NCI-H128 (cell line): Measurements from ENCODE around the gene TRMT2A.

ENCODE experiments used
- DNase-seq: peaks from one replicate; lab custom pipeline; 2025; ENCODE audit not compliant: unreplicated experiment; lab: John Stamatoyannopoulos, UW

The TRMT2A gene

GRCh38 chr22:20149257-20150250, 32.5 kb upstream of the TRMT2A start:
- DNase-seq: no peak

DNA sequence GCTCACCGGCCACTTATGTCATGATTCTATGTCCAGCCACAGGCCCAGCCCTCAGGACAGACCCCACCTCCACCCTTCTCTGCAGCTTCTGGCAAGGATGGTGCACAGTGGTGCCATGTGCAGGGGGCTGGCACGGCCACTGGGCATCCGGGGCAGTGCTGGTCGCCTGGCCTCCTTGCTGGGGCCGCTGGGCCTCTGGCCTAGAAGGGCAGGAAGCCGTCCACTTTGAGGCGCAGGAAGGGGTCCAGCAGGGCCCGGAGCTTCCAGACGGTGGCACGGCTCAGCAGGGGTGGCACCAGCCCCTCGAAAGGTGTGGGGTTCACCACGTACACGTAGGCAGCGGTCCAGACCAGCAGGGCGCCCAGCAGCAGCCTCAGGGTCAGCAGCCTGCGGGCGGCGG, 31.4 kb upstream of the TRMT2A start:
- no peak for DNase-seq

DNA sequence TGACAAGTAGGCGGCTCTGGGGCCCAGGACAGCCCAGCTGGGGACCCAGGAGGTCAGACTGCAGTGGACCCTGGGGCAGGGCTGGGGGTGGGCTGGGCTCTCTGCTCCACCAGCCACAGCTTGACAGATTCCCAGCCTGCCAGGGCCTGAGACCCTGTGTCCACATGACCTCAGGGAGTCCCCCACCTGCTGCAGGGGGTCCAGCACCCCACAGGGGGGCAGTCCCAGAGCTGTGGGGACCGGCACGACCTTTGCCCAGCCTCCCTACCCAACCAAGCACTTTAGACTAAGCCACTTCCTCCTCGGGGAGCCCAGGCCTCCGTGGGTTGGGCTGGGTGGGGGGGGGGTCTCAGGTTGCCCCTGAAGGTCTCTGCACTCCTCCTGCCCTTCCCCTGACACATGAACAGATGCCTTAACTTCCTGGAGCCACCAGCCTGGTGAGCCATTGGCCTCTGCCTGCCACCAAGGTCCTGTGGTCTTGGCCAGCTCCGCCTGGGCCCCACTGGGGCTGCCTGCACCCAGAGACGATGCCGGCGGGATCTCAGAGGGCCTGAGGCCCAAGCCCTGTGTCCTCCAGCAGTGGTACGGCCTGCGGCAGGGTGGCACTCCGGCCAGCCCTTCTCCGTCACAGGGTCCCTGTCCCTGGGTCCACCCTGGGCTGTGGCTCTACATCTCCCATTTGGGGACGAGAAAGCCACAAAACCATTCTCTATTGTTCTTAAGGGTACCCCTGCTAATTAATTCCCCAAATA, 30.4 kb upstream of the TRMT2A start:
- no peak for DNase-seq

DNA sequence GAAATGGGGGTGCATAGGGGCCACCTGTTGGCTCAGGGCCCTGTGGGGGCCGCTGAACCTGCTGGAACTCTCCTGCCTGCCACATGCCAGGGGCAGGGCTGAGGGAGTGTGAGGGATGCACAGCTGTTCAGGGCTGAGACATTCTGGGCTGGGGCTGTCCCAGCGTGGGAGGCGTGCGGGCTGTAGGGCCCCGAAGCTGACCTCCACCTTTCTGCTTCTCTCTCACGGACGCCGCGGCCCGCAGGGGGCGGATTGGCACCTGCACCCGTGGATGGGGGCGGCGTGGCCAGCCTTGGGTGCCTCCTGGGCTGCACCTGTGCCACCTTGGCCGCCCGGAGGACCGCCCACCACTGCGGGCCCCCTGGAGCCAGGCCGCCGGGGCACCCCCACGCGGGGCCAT, 29.8 kb upstream of the TRMT2A start:
- DNase-seq: no peak

- DNase-seq: no peak
Measured at GRCh38 chr22:20145832-20146223, 28.8 kb upstream of the TRMT2A start.

GRCh38 chr22:20145206-20145831, 28.3 kb upstream of the TRMT2A start:
- no peak for DNase-seq

GRCh38 chr22:20143883-20144665, 27.0 kb upstream of the TRMT2A start:
- DNase-seq: no peak

DNA sequence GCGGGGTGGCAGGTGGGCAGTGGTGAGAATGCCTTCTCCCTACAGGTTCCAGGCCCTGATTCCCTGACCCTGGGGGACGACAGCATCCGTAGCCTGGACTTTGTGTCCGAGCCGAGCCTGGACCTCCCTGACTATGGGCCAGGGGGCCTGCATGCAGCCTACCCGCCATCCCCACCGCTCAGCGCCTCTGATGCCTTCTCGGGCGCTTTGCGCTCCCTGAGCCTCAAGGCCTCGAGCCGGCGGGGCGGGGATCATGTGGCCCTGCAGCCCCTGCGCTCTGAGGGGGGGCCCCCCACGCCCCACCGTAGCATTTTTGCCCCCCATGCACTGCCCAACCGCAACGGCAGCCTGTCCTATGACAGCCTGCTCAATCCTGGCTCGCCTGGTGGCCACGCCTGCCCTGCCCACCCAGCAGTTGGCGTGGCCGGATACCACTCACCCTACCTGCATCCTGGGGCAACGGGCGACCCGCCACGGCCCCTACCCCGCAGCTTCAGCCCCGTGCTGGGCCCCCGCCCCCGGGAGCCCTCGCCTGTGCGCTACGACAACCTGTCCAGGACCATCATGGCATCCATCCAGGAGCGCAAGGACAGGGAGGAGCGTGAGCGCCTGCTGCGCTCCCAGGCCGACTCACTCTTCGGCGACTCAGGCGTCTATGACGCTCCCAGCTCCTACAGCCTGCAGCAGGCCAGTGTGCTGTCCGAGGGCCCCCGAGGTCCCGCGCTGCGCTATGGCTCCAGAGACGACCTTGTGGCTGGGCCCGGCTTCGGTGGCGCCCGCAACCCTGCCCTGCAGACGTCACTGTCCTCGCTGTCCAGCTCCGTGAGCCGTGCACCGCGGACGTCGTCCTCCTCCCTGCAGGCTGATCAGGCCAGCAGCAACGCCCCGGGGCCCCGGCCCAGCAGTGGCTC, 25.9 kb upstream of the TRMT2A start:
- DNase-seq: no peak

GRCh38 chr22:20141186-20142077, 24.4 kb upstream of the TRMT2A start:
- DNase-seq: no peak

- no peak for DNase-seq
Measured at GRCh38 chr22:20140521-20140964, 23.5 kb upstream of the TRMT2A start.

GRCh38 chr22:20140107-20140445, 23.1 kb upstream of the TRMT2A start:
- DNase-seq: no peak

- DNase-seq: no peak
Measured at GRCh38 chr22:20139391-20140106, 22.5 kb upstream of the TRMT2A start.

- DNase-seq: no peak
Measured at GRCh38 chr22:20138868-20139267, 21.8 kb upstream of the TRMT2A start.

- no peak for DNase-seq
Measured at GRCh38 chr22:20138417-20138738, 21.4 kb upstream of the TRMT2A start.

- DNase-seq: no peak
Measured at GRCh38 chr22:20137671-20138416, 20.8 kb upstream of the TRMT2A start.

- DNase-seq: no peak
Measured at GRCh38 chr22:20137113-20137512, 20.1 kb upstream of the TRMT2A start.

- DNase-seq: no peak
Measured at GRCh38 chr22:20136603-20136873, 19.5 kb upstream of the TRMT2A start.
